Stomach smooth muscle (tissue), 2 donors: ENCODE results near the gene IRF9.

Experiments used
- H3K27ac ChIP-seq: one replicate; pipeline ENCODE4 v1.7.0; 2013; ENCODE audit warnings: mild to moderate bottlenecking, low read length, inconsistent platforms
- H3K27me3 ChIP-seq, 2 donors: one replicate each; pipeline ENCODE4 v1.7.0; 2013; ENCODE audit warnings: low read length in 2 of 2; ENCODE audit not compliant: insufficient read depth in 2 of 2, control insufficient read depth in 1 of 2
- H3K36me3 ChIP-seq, 2 donors: one replicate each; pipeline ENCODE4 v1.7.0; 2013; ENCODE audit warnings: low read length in 2 of 2; ENCODE audit not compliant: control insufficient read depth in 2 of 2, insufficient read depth in 2 of 2
- H3K4me1 ChIP-seq: one replicate; pipeline ENCODE4 v1.7.0; 2013; ENCODE audit warnings: low read length; ENCODE audit not compliant: control insufficient read depth, insufficient read depth
- H3K4me3 ChIP-seq, 2 donors: one replicate each; pipeline ENCODE4 v1.7.0; 2013; ENCODE audit warnings: low read length in 2 of 2
- H3K9ac ChIP-seq, 2 donors: one replicate each; pipeline ENCODE4 v1.7.0; 2013; ENCODE audit warnings: low read length in 2 of 2, mild to moderate bottlenecking in 1 of 2
- H3K9me3 ChIP-seq, 2 donors: one replicate each; pipeline ENCODE4 v1.7.0; 2013; ENCODE audit warnings: low read length in 2 of 2; ENCODE audit not compliant: control insufficient read depth in 2 of 2
- donor health status: healthy.
- donor health status: Pancreatic carcinoma.

The IRF9 gene

DNA sequence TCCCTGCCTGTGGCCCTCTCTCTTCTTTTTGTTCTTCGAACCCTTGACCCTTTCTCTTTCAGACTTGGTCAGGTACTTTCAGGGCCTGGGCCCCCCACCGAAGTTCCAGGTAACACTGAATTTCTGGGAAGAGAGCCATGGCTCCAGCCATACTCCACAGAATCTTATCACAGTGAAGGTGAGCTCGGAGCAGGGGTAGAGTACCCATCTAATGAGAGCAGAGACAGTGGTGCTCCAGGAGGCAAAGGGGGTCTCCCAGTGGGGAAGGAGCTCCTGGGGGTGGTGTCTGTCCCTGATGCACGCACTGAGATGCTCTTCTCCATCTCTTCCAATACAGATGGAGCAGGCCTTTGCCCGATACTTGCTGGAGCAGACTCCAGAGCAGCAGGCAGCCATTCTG, 4.7 kb downstream of the IRF9 start:
- Histone ChIP-seq H3K4me1 (peaks cover 22% of the 10 kb centered on the region), H3K36me3 (peaks cover 36 to 50% of the 10 kb centered on the region in 2 donors), H3K9ac (no peak overlapping the region), H3K4me3 (no peak overlapping the region), H3K9me3 (no peaks in the 10 kb centered on the region), H3K27me3 (no peaks in the 10 kb centered on the region), H3K27ac (no peak overlapping the region)

DNA sequence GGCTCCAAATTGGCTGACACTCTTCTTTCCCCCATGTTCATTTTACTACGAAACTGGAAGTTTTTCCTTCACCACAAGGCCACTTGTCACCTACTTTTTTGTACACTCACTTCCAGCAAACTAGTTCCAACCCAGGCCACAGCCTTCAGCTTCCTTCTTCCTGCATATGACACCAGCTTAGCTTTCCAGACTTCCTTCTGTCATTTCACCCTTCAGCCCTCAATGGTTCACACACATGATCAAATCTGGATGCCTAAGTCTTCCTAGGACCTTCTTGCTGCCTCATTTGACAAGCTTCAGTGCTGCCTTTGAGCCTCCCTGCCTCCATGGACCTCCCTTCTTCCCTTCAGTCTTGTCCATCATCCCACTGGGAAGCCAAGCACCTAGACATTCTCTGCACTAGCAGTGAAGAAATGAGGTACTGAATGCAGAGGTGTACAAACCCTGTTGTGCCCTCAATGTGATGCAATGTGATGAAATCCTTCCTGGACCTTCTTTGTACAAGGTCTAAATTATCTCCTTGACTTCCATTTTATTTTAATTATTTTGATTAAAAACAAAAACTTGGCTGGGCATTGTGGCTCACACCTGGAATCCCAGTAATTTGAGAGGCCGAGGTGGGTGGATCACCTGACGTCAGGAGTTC, 6.5 kb downstream of the IRF9 start:
- Histone ChIP-seq H3K4me1 (peaks cover 17% of the 10 kb centered on the region), H3K4me3 (no peak overlapping the region), H3K36me3 (peaks cover 36 to 50% of the 10 kb centered on the region in 2 donors), H3K9me3 (no peaks in the 10 kb centered on the region), H3K27ac (no peak overlapping the region), H3K9ac (no peak overlapping the region), H3K27me3 (no peaks in the 10 kb centered on the region)

DNA sequence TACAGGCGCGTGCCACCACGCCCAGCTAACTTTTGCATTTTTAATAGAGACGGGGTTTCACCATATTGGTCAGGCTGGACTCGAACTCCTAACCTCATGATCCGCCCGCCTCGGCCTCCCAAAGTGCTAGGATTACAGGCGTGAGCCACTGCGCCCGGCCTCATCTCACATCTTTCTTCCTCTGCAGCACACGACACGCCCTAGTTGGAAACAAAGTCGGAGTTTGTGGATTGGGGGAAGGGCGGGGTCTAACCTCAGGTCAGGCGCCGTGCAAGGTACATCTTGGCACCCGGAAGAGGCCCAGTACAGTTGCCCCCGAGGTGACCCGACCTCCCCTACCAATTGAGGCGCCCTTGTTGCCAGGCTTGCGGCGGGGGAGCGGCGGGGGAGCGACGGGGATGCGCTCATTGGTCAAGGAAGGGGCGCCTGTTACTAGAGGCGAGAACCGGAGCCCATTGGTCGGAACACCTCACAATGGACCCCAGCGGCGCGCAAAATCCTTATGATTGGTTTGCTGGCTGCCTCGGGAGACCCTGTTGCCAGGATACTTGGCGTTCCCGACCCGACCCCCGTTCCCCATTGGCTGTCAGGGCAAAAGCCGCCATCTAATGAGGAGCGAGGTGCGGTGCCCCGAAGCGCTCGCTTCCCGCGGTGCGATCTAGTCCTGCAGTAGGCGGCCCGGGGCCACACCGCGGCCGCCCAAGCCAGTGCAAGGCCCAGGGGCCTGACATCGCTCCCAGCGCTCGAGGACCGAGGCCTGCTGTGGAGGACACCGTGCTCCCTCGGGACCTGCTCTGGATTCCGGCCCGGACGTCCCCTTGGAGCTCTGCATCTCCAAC, 10.6 kb downstream of the IRF9 start, which contains the start of gene REC8:
Gene REC8, plus strand, starts transcription at position 659 of the 839 bp plus-strand sequence. CDS start 473 bp downstream, outside the sequence.
- peak within 1 kb of the TSS; percentile 21 to 48 for H3K9ac ChIP-seq
- H3K4me3 ChIP-seq: peak within 1 kb of the TSS; percentile 58 to 74
- peaks cover 6 to 16% of the 10 kb centered on the region in 2 donors for H3K36me3 ChIP-seq
- H3K27ac ChIP-seq: peak within 1 kb of the TSS; percentile 37
- no peaks in the 10 kb centered on the region for H3K9me3 ChIP-seq
- no peaks in the 10 kb centered on the region for H3K27me3 ChIP-seq
- H3K4me1 ChIP-seq: peaks cover 14% of the 10 kb centered on the region

DNA sequence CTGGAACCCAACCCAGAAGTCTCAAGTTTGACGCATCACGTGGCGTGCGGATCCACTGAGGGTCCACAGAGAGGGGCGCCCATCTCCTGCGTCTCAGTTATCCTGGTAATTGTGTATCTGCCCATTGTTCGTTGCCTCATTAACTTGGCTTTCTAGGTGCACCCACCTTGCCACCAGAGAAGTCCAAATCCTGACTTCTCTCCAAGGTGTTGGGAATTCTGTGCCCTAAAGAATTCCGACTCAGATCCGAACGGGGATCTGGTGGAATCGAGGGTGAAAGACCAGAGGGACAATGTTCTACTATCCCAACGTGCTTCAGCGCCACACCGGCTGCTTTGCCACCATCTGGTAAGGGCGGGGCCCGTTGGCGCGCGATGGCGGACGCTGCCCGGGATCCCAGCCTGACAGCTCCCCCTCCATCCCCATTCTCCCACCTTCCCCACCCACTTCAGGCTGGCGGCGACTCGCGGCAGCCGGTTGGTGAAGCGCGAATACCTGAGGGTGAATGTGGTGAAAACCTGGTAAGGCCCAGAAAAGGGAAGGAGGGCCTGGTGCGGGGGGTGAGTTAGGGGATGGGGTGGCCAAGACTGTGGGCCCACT, 11.3 kb downstream of the IRF9 start:
- Histone ChIP-seq H3K27ac (peak overlapping the region; percentile 24), H3K36me3 (peaks cover 4 to 16% of the 10 kb centered on the region in 2 donors), H3K9me3 (no peaks in the 10 kb centered on the region), H3K4me3 (peak overlapping the region; percentile 58 to 74), H3K9ac (peak overlapping the region; percentile 21 to 48), H3K4me1 (peaks cover 14% of the 10 kb centered on the region), H3K27me3 (no peaks in the 10 kb centered on the region)

DNA sequence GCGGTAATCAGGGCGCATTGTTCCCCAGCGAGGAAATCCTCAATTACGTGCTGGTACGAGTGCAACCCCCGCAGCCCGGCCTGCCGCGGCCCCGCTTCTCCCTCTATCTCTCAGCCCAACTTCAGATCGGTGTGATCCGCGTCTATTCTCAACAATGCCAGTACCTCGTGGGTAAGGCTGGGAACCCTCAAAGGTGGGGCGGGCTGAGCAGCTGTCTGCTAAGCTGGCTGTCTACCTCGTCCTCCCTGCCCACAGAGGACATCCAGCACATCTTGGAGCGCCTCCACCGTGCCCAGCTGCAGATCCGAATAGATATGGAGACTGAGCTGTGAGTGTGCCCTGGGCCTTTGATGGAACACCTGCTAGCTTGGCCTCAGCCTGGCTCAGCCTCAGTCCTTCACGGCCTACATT, 11.8 kb downstream of the IRF9 start:
- Histone ChIP-seq H3K36me3 (peaks cover 4 to 12% of the 10 kb centered on the region in 2 donors), H3K4me3 (peak overlapping the region in 1 of 2 donors; percentile 74), H3K9me3 (no peaks in the 10 kb centered on the region), H3K27ac (peak overlapping the region; percentile 24), H3K4me1 (peaks cover 14% of the 10 kb centered on the region), H3K27me3 (no peaks in the 10 kb centered on the region), H3K9ac (peak overlapping the region; percentile 13 to 48)

DNA sequence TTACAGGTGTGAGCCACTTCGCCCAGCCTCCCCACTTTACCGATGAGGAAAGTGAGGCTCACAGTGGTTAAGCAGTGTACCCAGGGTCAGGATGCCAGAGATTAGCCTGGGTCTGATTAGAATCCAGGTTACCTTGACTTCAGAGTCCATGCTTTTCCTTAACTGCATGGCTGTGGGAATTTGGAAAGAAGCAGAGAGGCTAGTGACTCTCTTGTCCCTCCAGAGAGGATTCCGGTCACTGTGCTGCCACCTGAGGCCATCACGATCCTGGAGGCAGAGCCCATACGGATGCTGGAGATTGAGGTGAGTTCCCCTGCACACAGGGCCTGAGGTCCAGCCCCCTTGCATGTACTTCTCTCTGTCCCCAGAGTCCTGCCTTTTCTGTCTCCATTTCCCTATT, 15.5 kb downstream of the IRF9 start:
- Histone ChIP-seq H3K4me1 (peaks cover 18% of the 10 kb centered on the region), H3K27ac (no peak overlapping the region), H3K4me3 (no peak overlapping the region), H3K9me3 (no peaks in the 10 kb centered on the region), H3K9ac (no peak overlapping the region), H3K27me3 (no peaks in the 10 kb centered on the region), H3K36me3 (peaks cover 6 to 18% of the 10 kb centered on the region in 2 donors)

DNA sequence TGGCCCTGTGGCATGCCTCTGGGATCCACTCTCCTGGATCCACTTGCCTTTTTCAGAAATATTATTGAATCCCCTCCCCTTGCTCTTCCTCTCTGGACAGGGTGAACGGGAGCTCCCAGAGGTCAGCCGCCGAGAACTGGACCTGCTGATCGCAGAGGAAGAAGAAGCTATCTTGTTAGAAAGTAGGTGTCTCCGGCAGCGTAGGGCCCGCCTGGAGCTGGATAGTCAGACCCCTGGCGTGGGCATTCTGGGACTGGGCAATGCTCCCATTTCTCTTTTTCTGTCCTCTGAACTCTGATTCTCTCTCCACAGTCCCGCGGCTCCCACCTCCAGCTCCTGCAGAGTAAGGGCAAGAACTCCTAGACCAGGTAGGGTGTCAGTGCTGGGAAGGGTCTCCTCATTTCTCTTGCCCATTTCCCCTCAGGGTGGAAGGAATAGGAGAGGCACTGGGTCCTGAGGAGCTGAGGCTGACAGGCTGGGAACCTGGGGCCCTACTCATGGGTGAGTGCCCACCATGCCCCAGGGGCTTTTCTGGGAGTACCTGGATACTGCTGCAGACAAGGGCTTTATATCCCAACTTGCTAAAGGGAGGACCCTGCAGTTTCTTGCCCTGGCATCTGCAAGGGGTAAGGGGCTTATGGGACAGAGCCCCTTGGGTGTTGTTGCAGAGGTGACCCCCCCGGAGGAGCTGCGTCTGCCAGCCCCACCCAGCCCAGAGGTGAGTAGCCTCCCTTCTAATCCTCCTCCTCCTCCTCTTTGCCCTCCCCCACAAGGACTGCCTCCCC, 16.2 kb downstream of the IRF9 start:
- Histone ChIP-seq H3K27ac (no peak overlapping the region), H3K9me3 (no peaks in the 10 kb centered on the region), H3K9ac (no peak overlapping the region), H3K27me3 (no peaks in the 10 kb centered on the region), H3K4me1 (peaks cover 12% of the 10 kb centered on the region), H3K36me3 (peaks cover 10 to 22% of the 10 kb centered on the region in 2 donors), H3K4me3 (no peak overlapping the region)

DNA sequence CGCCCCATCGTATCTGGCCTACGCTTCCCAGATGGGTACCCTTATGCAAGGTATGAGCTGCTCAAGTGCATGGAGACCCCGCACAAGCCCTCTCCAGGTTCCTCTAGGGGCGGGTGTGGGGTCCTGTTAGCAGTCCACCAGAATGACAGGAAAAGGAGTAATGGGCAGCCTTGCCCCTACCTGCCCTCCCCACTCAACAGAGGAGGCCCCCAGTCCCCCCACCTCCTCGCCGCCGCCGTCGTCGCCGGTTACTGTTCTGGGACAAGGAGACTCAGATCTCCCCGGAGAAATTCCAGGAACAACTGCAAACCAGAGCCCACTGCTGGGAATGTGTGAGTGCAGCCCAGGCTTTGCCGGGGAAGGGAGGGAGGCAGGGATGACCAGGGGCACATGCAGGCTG, 16.8 kb downstream of the IRF9 start:
- Histone ChIP-seq H3K27me3 (no peaks in the 10 kb centered on the region), H3K4me1 (peaks cover 9% of the 10 kb centered on the region), H3K9me3 (no peaks in the 10 kb centered on the region), H3K9ac (no peak overlapping the region), H3K27ac (no peak overlapping the region), H3K36me3 (peaks cover 13 to 27% of the 10 kb centered on the region in 2 donors), H3K4me3 (no peak overlapping the region)

DNA sequence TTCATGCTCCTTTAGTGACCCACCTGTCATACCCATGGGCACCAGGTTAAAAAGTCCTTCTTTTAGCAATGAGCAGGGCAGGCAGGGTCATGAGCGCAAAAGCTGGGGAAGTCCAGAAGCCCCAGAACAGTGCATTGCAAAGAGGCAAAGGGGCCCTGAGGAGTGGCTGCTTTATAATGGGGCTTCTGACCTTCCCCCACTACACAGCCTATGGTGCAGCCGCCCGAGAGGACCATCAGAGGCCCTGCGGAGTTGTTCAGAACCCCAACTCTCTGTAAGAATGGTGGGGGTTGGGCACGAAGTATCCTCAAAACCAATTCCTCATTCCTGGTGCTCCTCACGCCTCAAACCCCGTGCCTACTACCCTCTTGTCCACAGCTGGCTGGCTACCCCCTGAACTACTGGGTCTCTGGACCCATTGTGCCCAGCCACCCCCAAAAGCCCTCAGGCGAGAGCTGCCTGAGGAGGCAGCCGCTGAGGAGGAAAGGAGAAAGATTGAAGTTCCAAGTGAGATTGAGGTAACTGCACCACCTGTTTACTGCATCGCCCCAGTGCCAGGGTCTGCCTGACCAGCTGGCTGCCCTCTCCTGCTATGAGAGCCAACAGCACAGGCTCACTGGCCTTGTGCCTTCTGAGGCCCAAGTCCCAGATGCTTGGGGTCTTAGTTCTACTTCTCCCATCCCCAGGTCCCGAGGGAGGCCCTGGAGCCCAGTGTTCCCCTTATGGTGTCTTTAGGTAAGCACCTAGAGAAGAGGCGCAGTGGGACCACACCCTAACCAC, 17.5 kb downstream of the IRF9 start:
- Histone ChIP-seq H3K4me3 (no peak overlapping the region), H3K27me3 (no peaks in the 10 kb centered on the region), H3K9me3 (no peaks in the 10 kb centered on the region), H3K27ac (peak overlapping the region; percentile 76), H3K36me3 (peaks cover 17 to 31% of the 10 kb centered on the region in 2 donors), H3K4me1 (peaks cover 6% of the 10 kb centered on the region), H3K9ac (no peak overlapping the region)
